Left forelimb (tissue), 1 donor: ENCODE measurements around the gene MTA3.
"Not testable (repeated sequence)": the region's sequence is repeated elsewhere in the genome, so short reads cannot be mapped to it uniquely, and the experiment has no call there.

ENCODE experiments used
- DNase-seq: peaks from one replicate; pipeline ENCODE4 v3.0.0-alpha.2; 2018; ENCODE audit warnings: low spot score

MTA3 gene

GRCh38 chr2:42613281-42614064 lies 45.0 kb downstream of the MTA3 start:
- DNase-seq, result no peak

- no peak for DNase-seq
These were observed 46.4 kb downstream of the MTA3 start for GRCh38 chr2:42614838-42615237.

GRCh38 chr2:42618116-42618515 lies 49.7 kb downstream of the MTA3 start:
- no peak for DNase-seq

- no peak for DNase-seq
These were observed 50.5 kb downstream of the MTA3 start for GRCh38 chr2:42618972-42619371.

- DNase-seq, result not testable (repeated sequence)
These were observed 53.2 kb downstream of the MTA3 start for GRCh38 chr2:42621626-42622025.

- no peak for DNase-seq
These were observed 54.7 kb downstream of the MTA3 start for GRCh38 chr2:42622943-42623676.

- DNase-seq, result no peak
These were observed 55.6 kb downstream of the MTA3 start for GRCh38 chr2:42624047-42624446.

- not testable (repeated sequence) for DNase-seq
These were observed 59.6 kb downstream of the MTA3 start for GRCh38 chr2:42628024-42628423.

GRCh38 chr2:42636934-42637333 lies 68.5 kb downstream of the MTA3 start:
- DNase-seq, result no peak

GRCh38 chr2:42638080-42638784 lies 69.8 kb downstream of the MTA3 start:
- no peak for DNase-seq

- DNase-seq, result no peak
These were observed 71.1 kb downstream of the MTA3 start for GRCh38 chr2:42639340-42640077.

GRCh38 chr2:42640261-42640660 lies 71.8 kb downstream of the MTA3 start:
- DNase-seq, result no peak

GRCh38 chr2:42642371-42642770 lies 73.9 kb downstream of the MTA3 start:
- DNase-seq, result not testable (repeated sequence)

GRCh38 chr2:42645551-42645950 lies 77.1 kb downstream of the MTA3 start:
- DNase-seq, result no peak

GRCh38 chr2:42648796-42649195 lies 80.4 kb downstream of the MTA3 start:
- no peak for DNase-seq

- DNase-seq, result no peak
These were observed 82.6 kb downstream of the MTA3 start for GRCh38 chr2:42651057-42651456.

- DNase-seq, result no peak
These were observed 83.7 kb downstream of the MTA3 start for GRCh38 chr2:42652086-42652485.

- DNase-seq, result no peak
These were observed 84.6 kb downstream of the MTA3 start for GRCh38 chr2:42653039-42653438.

GRCh38 chr2:42653908-42654445 lies 85.5 kb downstream of the MTA3 start:
- DNase-seq, result no peak

GRCh38 chr2:42658306-42658705 lies 89.9 kb downstream of the MTA3 start:
- DNase-seq, result no peak

GRCh38 chr2:42659609-42660008 lies 91.2 kb downstream of the MTA3 start:
- DNase-seq, result no peak
